Measurements from ENCODE around the gene COMMD8. TPM values are rescaled to one million over a fixed set of nuclear protein-coding genes. Genes with fewer than 3 reads are reported as not detected.

The COMMD8 gene
- total RNA-seq, 4 donors from 2014 or later = 11.6 to 25.2 (median 17.2) TPM

- no peaks in the 10 kb centered on the region for H3K27me3 ChIP-seq
- H3K9me3 ChIP-seq = no peaks in the 10 kb centered on the region
- WGBS, 2 donors (ENCODE audit: low coverage in 1 of 2) = 25 to 69% methylated on average over 2 of the region's 2 CpGs
- H3K4me3 ChIP-seq = no peak overlapping the region
- no peaks in the 10 kb centered on the region for H3K4me1 ChIP-seq
- no peak overlapping the region for H3K27ac ChIP-seq
- no peak for ATAC-seq
- H3K36me3 ChIP-seq = no peaks in the 10 kb centered on the region
- TF ChIP-seq POLR2A (IDR thresholded peaks at IDR 0.05) (no peak), POLR2AphosphoS5 (IDR thresholded peaks at IDR 0.05) (no peak), EP300 (IDR thresholded peaks at IDR 0.05) (no peak), CTCF (IDR thresholded peaks at IDR 0.05) (no peak)
Measured at GRCh38 chr4:47413521-47413920, 50.0 kb downstream of the COMMD8 start.

- no peaks in the 10 kb centered on the region for H3K36me3 ChIP-seq
- H3K4me3 ChIP-seq = no peak overlapping the region
- TF ChIP-seq EP300 (IDR thresholded peaks at IDR 0.05) (no peak), POLR2A (IDR thresholded peaks at IDR 0.05) (no peak), POLR2AphosphoS5 (IDR thresholded peaks at IDR 0.05) (no peak), CTCF (IDR thresholded peaks at IDR 0.05) (no peak)
- WGBS, 2 donors (ENCODE audit: low coverage in 1 of 2) = 45 to 50% methylated on average over 1 of the region's 1 CpG
- H3K27ac ChIP-seq = no peak overlapping the region
- no peak for ATAC-seq
- no peaks in the 10 kb centered on the region for H3K9me3 ChIP-seq
- H3K27me3 ChIP-seq = no peaks in the 10 kb centered on the region
- H3K4me1 ChIP-seq = no peaks in the 10 kb centered on the region
Measured at GRCh38 chr4:47410271-47410670, 53.2 kb downstream of the COMMD8 start.

GRCh38 chr4:47406408-47406807 lies 57.1 kb downstream of the COMMD8 start:
- H3K36me3 ChIP-seq = no peaks in the 10 kb centered on the region
- no peak overlapping the region for H3K27ac ChIP-seq
- TF ChIP-seq POLR2A (IDR thresholded peaks at IDR 0.05) (no peak), EP300 (IDR thresholded peaks at IDR 0.05) (no peak), POLR2AphosphoS5 (IDR thresholded peaks at IDR 0.05) (no peak), CTCF (IDR thresholded peaks at IDR 0.05) (no peak)
- 100% methylated on average over 1 of the region's 2 CpGs; no CpG with 5 or more reads in 1 of the 2 donors for WGBS, 2 donors (ENCODE audit: low coverage in 1 of 2)
- no peak overlapping the region for H3K4me3 ChIP-seq
- ATAC-seq = no peak
- no peaks in the 10 kb centered on the region for H3K4me1 ChIP-seq
- H3K9me3 ChIP-seq = no peaks in the 10 kb centered on the region
- no peaks in the 10 kb centered on the region for H3K27me3 ChIP-seq

Other genes with a start within 250 kb of the COMMD8 start
- gene ATP10D, start 21.6 kb upstream of the COMMD8 start, total RNA-seq = 10 to 100 TPM; 18.2 to 30.2 (median 21.4) TPM